Measurements from ENCODE around the gene FBXO47.
A peak's percentile ranks its signal among the peaks of the same experiment; 100 is the strongest.
"Not testable (repeated sequence)": the region's sequence is repeated elsewhere in the genome, so short reads cannot be mapped to it uniquely, and the experiment has no call there.

FBXO47 gene

GRCh38 chr17:38980490-38981217, 13.5 kb upstream of the FBXO47 start:
- no peak for DNase-seq

DNA sequence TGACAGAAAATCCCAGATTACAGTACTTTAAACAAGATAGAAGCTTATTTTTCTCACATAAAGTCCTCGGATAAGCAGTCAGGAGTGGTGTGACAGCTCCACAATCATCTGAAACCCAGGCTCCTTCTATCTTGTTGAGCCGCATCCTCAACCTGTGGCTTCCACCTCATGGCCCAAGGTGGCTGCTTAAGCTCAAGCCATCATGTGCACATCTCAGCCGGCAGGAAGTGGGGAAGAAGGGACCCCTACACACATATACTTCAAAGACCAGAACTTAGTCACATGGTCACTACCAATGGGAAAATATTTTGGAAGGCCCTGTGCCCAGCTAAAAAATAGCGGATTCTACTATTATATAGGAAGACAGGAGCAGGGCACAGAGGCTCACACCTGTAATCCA, 11.0 kb upstream of the FBXO47 start:
- no peak for DNase-seq

GRCh38 chr17:38976187-38976551, 9.0 kb upstream of the FBXO47 start:
- DNase-seq = not testable (repeated sequence)

- DNase-seq = no peak
Observed at GRCh38 chr17:38970804-38971203, 3.6 kb upstream of the FBXO47 start.

GRCh38 chr17:38970128-38970527, 2.9 kb upstream of the FBXO47 start:
- DNase-seq = no peak

DNA sequence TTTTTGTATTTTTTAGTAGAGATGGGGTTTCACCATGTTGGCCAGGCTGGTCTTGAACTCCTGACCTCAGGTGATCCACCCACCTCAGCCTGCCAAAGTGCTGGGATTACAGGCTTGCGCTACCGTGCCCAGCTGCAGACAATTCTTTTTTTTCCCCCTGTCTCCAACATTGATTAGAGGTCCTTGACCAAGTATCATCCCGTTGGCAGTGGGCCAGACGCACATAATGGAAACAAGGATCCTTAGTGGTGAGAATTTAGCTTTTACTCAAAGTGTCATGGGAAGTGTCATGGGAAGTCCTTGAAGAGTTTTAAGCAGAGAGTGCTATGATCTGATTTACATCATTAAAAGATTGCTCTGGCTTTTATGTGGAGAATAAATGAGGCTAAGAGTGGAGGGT, 2.1 kb upstream of the FBXO47 start:
- DNase-seq = no peak

DNA sequence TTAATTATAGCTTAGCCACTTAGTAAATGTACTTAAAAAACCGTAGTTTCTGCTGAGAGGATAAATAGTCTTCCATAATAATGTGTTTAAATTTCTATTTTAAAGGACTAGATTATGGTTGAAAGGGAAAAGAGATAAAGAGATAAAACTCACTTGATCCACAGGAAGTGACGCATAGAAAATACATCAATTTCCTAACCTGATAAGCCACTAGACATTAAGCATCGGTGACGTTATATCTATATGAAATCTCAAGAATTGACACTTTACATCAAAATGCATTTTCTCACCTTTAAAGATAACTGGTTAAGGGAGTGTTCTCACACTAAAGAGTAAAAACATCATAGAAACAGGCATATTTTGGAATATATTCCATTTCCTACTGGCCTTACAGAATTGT, 5.8 kb downstream of the FBXO47 start:
- no peak for DNase-seq

GRCh38 chr17:38960402-38960801, 6.8 kb downstream of the FBXO47 start:
- DNase-seq = no peak

DNA sequence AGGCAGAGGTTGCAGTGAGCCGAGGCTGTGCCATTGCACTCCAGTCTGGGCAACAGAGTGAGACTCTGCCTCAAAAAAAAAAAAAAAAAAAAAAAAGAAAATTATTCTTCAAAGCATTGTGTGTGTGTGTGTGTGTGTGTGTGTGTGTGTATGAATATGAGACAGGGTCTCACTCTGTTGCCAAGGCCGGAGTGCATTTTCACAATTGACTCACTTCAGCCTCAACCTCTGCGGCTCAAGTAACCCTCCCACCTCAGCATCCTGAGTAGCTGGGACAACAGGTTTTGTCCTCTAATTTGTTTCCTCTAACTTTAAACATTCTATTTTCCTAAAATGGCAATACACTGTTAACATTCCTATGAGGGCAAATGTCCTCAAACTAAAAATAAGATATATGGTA, 7.7 kb downstream of the FBXO47 start:
- DNase-seq = no peak

DNA sequence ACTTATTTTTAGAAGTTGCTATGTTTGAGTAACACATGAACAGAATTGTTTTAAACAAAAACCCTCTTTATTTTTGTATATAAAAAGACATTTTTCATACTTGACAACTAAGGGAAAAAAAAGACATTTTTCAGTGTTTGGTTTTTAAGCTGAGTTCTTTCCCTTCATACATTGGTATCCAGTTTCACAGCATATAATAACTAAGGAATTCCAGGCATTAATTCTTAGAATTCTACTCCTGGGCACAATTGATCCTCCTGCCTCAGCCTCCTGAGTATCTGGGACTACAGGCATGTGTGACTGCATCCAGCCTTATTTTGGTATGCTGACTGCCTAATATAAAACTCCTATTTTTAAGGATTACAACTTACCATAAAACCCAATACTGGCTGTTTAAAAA, 8.4 kb downstream of the FBXO47 start:
- no peak for DNase-seq

- DNase-seq = no peak
Observed at GRCh38 chr17:38958326-38958725, 8.9 kb downstream of the FBXO47 start.

- not testable (repeated sequence) for DNase-seq
Observed at GRCh38 chr17:38953800-38954199, 13.4 kb downstream of the FBXO47 start.

- DNase-seq = no peak
Observed at GRCh38 chr17:38947189-38947588, 20.0 kb downstream of the FBXO47 start.

- DNase-seq = no peak
Observed at GRCh38 chr17:38943607-38944006, 23.6 kb downstream of the FBXO47 start.

DNA sequence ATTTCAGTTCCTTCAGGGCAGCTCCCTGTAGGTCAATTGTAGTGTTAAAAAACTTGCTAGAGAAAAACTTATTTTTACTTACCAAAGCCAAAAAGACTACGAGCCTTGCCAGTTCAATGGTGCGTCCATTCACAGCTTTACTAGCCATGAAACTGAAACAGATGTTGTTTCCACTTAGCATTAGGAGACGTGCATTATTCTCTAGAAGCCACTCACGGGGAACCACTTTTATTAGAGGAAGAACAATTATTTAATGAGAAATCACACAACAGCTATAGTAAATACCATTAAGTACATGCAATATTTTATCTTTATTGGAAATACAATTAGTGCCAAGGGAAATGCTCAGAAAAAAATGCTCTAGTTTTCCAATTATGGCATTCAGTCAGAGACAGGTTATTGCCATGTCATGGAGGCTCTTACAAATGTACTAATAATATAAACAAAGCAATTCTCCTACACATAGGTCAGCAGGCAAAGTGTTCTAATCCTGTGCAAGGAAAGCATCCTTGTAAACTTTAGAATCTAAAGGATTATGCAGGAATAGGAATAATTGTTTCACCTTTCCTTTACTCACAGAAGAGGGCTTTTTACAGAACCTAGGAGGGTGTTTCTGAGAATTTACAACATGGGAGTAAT, 24.4 kb downstream of the FBXO47 start:
- DNase-seq = no peak

DNA sequence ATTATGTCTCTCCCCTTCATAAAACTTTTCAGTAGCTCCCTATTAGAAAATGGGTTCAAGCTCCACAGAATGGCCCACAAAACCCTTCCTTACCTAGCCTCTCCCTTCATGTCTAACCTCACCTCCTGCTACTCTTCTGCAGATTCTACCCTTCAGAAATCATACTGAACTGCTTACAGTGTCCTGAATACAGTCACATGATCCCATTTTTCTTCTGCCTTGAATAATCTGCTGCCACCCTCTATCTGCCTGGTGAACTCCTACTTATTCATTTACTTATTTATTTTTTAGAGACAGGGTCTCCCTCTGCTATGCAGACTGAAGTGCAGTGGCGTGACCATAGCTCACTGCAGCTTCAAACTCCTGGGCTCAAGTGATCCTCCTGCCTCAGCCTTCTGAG, 26.8 kb downstream of the FBXO47 start:
- DNase-seq = no peak

- no peak for DNase-seq
Observed at GRCh38 chr17:38939987-38940386, 27.2 kb downstream of the FBXO47 start.

DNA sequence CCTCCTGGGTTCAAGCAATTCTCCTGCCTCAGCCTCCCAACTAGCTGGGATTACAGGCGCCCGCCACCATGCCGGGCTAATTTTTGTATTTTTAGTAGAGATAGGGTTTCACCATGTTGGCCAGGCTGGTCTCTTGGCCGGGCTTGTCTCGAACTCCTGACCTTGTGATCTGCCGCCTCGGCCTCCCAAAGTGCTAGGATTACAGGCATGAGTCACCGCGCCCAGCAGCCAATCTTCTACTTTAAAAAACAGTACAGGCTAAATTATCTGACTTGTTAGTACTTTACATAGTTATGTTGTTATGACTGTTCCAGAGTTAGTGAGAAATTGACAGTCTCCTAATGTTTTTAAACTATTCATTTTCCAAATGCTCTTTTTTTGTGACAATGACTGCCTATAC, 33.2 kb downstream of the FBXO47 start:
- not testable (repeated sequence) for DNase-seq

DNA sequence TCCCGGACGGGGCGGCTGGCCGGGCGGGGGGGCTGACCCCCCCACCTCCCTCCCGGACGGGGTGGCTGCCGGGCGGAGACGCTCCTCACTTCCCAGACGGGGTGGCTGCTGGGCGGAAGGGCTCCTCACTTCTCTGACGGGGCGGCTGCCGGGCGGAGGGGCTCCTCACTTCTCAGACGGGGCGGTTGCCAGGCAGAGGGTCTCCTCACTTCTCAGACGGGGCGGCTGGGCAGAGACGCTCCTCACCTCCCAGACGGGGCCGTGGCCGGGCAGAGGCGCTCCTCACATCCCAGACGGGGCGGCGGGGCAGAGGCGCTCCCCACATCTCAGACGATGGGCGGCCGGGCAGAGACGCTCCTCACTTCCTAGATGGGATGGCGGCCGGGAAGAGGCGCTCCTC, 36.4 kb downstream of the FBXO47 start:
- not testable (repeated sequence) for DNase-seq

DNA sequence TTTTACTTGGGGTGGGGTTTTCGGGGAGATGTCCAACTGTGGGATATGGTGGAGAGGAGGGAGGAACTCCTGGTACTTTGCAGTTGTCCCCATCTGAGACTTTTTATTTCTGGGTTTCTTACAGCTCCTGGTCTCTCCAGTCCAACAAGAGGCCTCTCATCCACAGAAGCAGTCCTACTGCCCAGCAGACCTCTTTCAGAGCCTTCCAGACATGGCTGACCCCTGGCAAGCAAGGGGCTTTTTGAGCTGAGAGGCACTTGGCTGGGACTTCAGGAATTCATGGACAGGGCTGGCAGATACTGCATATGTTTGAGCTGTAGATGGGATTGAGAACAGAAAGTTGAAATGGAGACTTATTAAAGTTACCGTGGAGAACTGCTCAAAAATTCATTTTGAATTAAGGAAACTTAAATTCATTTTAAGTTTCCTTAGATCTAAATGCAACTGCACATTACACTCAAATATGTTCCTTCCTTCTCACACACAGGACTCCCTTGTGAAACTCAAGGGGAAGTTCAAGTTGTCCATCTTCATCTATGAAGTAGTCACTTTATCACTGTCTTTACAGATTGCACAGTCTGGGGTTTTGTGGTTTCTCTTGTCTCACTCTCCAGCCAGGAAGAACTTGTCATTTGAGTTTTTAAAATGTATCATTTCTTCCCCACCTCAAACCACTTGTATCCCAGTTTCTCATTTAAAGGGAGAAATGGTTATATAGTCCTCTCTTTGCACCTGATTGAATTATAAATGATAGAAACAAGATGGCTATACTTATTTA, 40.7 kb downstream of the FBXO47 start:
- peak in 9 of 51 donors; percentile 8 to 57 (median 22) for DNase-seq

DNA sequence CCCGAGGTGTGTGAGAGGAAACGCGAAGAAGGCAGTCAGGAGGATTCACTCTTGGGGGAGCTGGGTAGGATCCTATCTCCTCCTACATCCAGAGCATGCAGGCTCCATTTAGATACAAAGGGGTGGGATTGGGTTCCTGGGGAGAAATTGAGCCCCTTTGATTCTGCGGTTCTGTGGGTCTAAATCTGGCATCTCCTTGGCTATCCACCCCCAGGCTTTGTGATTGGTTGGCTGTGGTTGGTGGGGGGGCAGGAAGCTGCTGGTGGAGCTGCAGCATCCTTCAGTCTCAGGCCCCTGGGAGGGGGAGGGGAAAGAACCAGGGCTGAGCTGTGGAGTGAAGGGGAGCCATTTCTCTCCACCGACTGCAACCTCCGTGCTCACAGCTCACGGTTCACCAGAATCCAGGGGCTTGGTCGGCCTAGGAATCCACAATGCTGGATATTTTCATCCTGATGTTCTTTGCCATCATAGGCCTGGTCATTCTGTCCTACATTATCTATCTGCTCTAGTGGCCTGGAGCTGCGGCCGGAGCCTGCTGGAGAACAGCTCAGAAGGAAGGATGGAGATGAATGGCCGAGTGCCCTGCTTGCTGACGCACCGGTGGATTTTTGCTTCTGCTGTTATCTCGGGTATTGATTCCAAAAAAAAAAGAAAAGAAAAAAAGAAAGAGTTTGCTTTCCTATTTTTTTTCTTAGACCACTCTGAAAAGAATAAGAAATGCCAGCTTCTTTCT, 41.8 kb downstream of the FBXO47 start, which contains the start of gene LASP1NB:
Gene LASP1NB, plus strand, starts transcription at position 352 of the 733 bp plus-strand sequence.
- peak in 49 of 51 donors; percentile 21 to 93 (median 72) for DNase-seq

Measured in hypothalamus (tissue), 51 donors.